Natural killer cell (primary cell): ENCODE results near the gene ORAI2. TPM values are rescaled to one million over a fixed set of nuclear protein-coding genes. Genes with fewer than 3 reads are reported as not detected.
A peak's percentile ranks its signal among the peaks of the same experiment; 100 is the strongest.

Experiments used
- ATAC-seq, 3 donors: fragments of 150-1000 bp in 2 of 3; fragments of 200-7000 bp in 1 of 3; cut with Tn5 transposase; 1 replicate in 1 of 3; 2 replicates in 2 of 3; pipeline ENCODE4 v1.10.0; 2021; ENCODE audit warnings: mild to moderate bottlenecking in 2 of 3, moderate library complexity in 2 of 3
- DNase-seq, 2 donors: peaks; one replicate each; pipeline versions ENCODE4 v3.0.0 to v3.0.0-alpha.2; 2013 to 2021; ENCODE audit warnings: mixed read lengths in 1 of 2
- H3K27ac ChIP-seq: one replicate; pipeline ENCODE4 v1.5.1; 2013; ENCODE audit warnings: mild to moderate bottlenecking, low read length
- H3K27me3 ChIP-seq: one replicate; pipeline ENCODE4 v1.6.1; 2013; ENCODE audit warnings: low read length; ENCODE audit not compliant: control insufficient read depth, insufficient read depth
- H3K36me3 ChIP-seq: one replicate; pipeline ENCODE4 v1.6.1; 2013; ENCODE audit warnings: low read length; ENCODE audit not compliant: control insufficient read depth, insufficient read depth
- H3K4me1 ChIP-seq: one replicate; pipeline ENCODE4 v1.6.1; 2013; ENCODE audit warnings: low read length; ENCODE audit not compliant: control insufficient read depth, insufficient read depth
- H3K4me3 ChIP-seq: one replicate; pipeline ENCODE4 v1.5.1; 2013; ENCODE audit warnings: low read length
- H3K9me3 ChIP-seq: one replicate; pipeline ENCODE4 v1.6.1; 2013; ENCODE audit warnings: low read length; ENCODE audit not compliant: control insufficient read depth, insufficient read depth
- H3K27ac Mint-ChIP-seq, 2 donors: one replicate each; pipeline ENCODE4 v1.8.0; 2022; ENCODE audit warnings: mild to moderate bottlenecking in 2 of 2, mixed read lengths in 2 of 2, moderate library complexity in 1 of 2
- H3K27me3 Mint-ChIP-seq, 2 donors: one replicate each; pipeline ENCODE4 v1.8.0; 2022; ENCODE audit warnings: low read depth in 2 of 2, mixed read lengths in 2 of 2
- H3K36me3 Mint-ChIP-seq: one replicate; pipeline ENCODE4 v1.8.0; 2022; ENCODE audit warnings: mixed read lengths
- H3K4me1 Mint-ChIP-seq, 2 donors: one replicate each; pipeline ENCODE4 v1.8.0; 2022; ENCODE audit warnings: mixed read lengths in 2 of 2
- H3K4me3 Mint-ChIP-seq: one replicate; pipeline ENCODE4 v1.8.0; 2022; ENCODE audit warnings: mild to moderate bottlenecking, moderate library complexity, mixed read lengths
- H3K9me3 Mint-ChIP-seq, 2 donors: one replicate each; pipeline ENCODE4 v1.8.0; 2022; ENCODE audit warnings: mixed read lengths in 2 of 2
- CTCF ChIP-seq: fragments of 200-600 bp; IDR thresholded peaks from one replicate; pipeline ENCODE4 v1.8.0; 2022; ENCODE audit warnings: antibody characterized with exemption
- WGBS: methylation state at CpG from one replicate; pipeline ENCODE4 v1.1.7; 2013; ENCODE audit warnings: missing lambda C conversion rate; ENCODE audit not compliant: insufficient coverage; 5-methylcytosine and 5-hydroxymethylcytosine counted together
- intact Hi-C: fragments of 100-400 bp; cut with micrococcal nuclease; formaldehyde crosslinking; loops from one replicate; pipeline ENCODE4 v1.14.2; 2022
- total RNA-seq, 4 donors: library from RNA; stranded (reverse); fragments of 120-200 nt in 1 of 4; gene quantifications; one replicate each; pipeline versions ENCODE4 v1.2.3 to v1.2.4, GENCODE V29; 2013 to 2022

ORAI2 gene
- total RNA-seq, 3 donors from 2014 or later (not counting 1 experiment from before 2014, with no cell fraction given): 39.1 to 55.0 (median 41.3) TPM

DNA sequence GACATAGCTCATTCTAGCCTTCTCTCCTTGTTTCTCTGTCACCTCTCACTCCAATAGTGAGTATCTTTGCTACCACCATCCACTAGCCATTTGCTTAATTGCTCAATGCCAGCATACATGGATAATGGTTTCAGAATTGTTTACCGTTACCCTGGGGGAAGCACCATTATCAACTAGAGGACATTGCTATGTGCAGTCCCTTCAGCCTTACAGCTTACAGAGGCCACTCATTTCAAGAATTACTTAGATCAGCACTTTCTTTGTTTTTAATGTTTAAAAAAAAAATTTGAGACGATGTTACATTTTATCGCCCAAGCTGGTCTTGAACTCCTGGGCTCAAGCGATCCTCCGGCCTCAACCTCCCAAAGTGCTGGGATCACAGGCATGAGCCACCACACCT is 14.8 kb upstream of the ORAI2 start:
- no peaks in the 10 kb centered on the region for H3K27me3 ChIP-seq

GRCh38 chr7:102421706-102422240 is 11.6 kb upstream of the ORAI2 start:
- WGBS: 90% methylated on average over 8 of the region's 10 CpGs
- H3K9me3 Mint-ChIP-seq: no peaks in the 10 kb centered on the region
- peaks cover 55 to 63% of the 10 kb centered on the region in 2 donors for H3K4me1 Mint-ChIP-seq
- peak overlapping the region; percentile 35 for H3K4me3 Mint-ChIP-seq
- peaks cover 84% of the 10 kb centered on the region for H3K4me1 ChIP-seq
- H3K9me3 ChIP-seq: no peaks in the 10 kb centered on the region
- DNase-seq (no peak), ATAC-seq (no peak)
- H3K27ac Mint-ChIP-seq: peak overlapping the region; percentile 72 to 84
- TF ChIP-seq CTCF: no peak
- peak overlapping the region; percentile 67 for H3K27ac ChIP-seq
- intact Hi-C loops: no loop called here
- H3K27me3 ChIP-seq: no peaks in the 10 kb centered on the region
- no peaks in the 10 kb centered on the region for H3K27me3 Mint-ChIP-seq
- no peaks in the 10 kb centered on the region for H3K36me3 Mint-ChIP-seq
- H3K4me3 ChIP-seq: no peak overlapping the region
- H3K36me3 ChIP-seq: peaks cover 7% of the 10 kb centered on the region

More for the DNA sequence above, 14.8 kb upstream of the ORAI2 start:
- intact Hi-C loops: loop anchor here (5.0 kb wide), 1 partner anchor 44 kb away; the partner anchor contains the start of genes ALKBH4 and LRWD1
- no peaks in the 10 kb centered on the region for H3K9me3 ChIP-seq
- H3K27me3 Mint-ChIP-seq: no peaks in the 10 kb centered on the region
- WGBS: 88% methylated on average over 5 of the region's 5 CpGs
- H3K27ac ChIP-seq: no peak overlapping the region
- H3K36me3 ChIP-seq: no peaks in the 10 kb centered on the region
- H3K4me3 Mint-ChIP-seq: peak overlapping the region; percentile 26
- no peak for TF ChIP-seq CTCF
- H3K4me1 Mint-ChIP-seq: peaks cover 44 to 53% of the 10 kb centered on the region in 2 donors
- H3K36me3 Mint-ChIP-seq: no peaks in the 10 kb centered on the region
- ATAC-seq: no peak
- peaks cover 77% of the 10 kb centered on the region for H3K4me1 ChIP-seq
- H3K4me3 ChIP-seq: no peak overlapping the region
- peak overlapping the region; percentile 96 to 97 for H3K27ac Mint-ChIP-seq
- no peaks in the 10 kb centered on the region for H3K9me3 Mint-ChIP-seq
- no peak for DNase-seq

- Mint-ChIP-seq H3K4me3 (peak overlapping the region; percentile 67), H3K9me3 (no peaks in the 10 kb centered on the region), H3K4me1 (peaks cover 46 to 62% of the 10 kb centered on the region in 2 donors), H3K27me3 (no peaks in the 10 kb centered on the region), H3K27ac (peak overlapping the region; percentile 99 to 100), H3K36me3 (no peaks in the 10 kb centered on the region)
- Histone ChIP-seq H3K4me3 (no peak overlapping the region), H3K36me3 (peaks cover 7% of the 10 kb centered on the region), H3K9me3 (no peaks in the 10 kb centered on the region), H3K27ac (peak overlapping the region; percentile 90), H3K27me3 (no peaks in the 10 kb centered on the region), H3K4me1 (peaks cover 80% of the 10 kb centered on the region)
- DNase-seq: no peak
- no peak for ATAC-seq
- no peak for TF ChIP-seq CTCF
- WGBS: 89% methylated on average over 12 of the region's 12 CpGs
- intact Hi-C loops: no loop called here
These were observed 9.2 kb upstream of the ORAI2 start for GRCh38 chr7:102424129-102424551.

DNA sequence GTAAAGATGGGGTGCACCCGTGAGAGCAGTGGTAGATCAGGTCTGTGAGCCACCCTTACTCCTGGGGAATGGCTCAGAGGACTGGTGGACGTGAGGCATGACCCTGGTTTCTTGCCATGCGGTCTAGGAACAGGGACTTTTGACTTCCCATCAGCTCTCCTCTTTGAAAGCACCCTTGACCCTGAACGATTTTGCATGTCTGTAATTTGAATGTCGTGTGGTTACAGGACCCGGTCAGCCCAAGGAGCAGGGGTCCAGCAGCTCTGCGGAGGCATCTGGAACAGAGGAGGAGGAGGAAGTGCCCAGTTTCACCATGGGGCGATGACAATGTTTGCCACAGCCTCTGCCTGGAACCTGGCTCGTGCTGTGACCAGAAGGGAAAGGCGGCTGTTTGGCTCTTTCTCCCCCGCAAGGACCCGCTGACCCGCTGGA is 8.6 kb upstream of the ORAI2 start:
- H3K9me3 Mint-ChIP-seq: no peaks in the 10 kb centered on the region
- no peaks in the 10 kb centered on the region for H3K27me3 ChIP-seq
- peaks cover 7% of the 10 kb centered on the region for H3K36me3 ChIP-seq
- intact Hi-C loops: no loop called here
- H3K27ac ChIP-seq: peak overlapping the region; percentile 90
- no peak for TF ChIP-seq CTCF
- no peak for ATAC-seq
- peak overlapping the region; percentile 67 for H3K4me3 Mint-ChIP-seq
- WGBS: 76% methylated on average over 13 of the region's 13 CpGs
- no peak overlapping the region for H3K4me3 ChIP-seq
- H3K36me3 Mint-ChIP-seq: no peaks in the 10 kb centered on the region
- peak overlapping the region; percentile 99 to 100 for H3K27ac Mint-ChIP-seq
- no peaks in the 10 kb centered on the region for H3K27me3 Mint-ChIP-seq
- no peak for DNase-seq
- H3K4me1 ChIP-seq: peaks cover 84% of the 10 kb centered on the region
- H3K9me3 ChIP-seq: no peaks in the 10 kb centered on the region
- peaks cover 52 to 64% of the 10 kb centered on the region in 2 donors for H3K4me1 Mint-ChIP-seq
